Measurements from ENCODE around the gene NCK1. TPM values are rescaled to one million over a fixed set of nuclear protein-coding genes. Genes with fewer than 3 reads are reported as not detected.

Gene NCK1
- 29.3 to 38.1 TPM (median 30.8 TPM) in 3 replicates for total RNA-seq
- long read RNA-seq, transcript NCK1-201 (4 exons, 1,937 nt): major isoform, 13 of 24 reads
- long read RNA-seq, partial matches to known transcripts: 4 of 24 reads
- long read RNA-seq, other reads (novel, unspliced or antisense): 3 of 24 reads

DNA sequence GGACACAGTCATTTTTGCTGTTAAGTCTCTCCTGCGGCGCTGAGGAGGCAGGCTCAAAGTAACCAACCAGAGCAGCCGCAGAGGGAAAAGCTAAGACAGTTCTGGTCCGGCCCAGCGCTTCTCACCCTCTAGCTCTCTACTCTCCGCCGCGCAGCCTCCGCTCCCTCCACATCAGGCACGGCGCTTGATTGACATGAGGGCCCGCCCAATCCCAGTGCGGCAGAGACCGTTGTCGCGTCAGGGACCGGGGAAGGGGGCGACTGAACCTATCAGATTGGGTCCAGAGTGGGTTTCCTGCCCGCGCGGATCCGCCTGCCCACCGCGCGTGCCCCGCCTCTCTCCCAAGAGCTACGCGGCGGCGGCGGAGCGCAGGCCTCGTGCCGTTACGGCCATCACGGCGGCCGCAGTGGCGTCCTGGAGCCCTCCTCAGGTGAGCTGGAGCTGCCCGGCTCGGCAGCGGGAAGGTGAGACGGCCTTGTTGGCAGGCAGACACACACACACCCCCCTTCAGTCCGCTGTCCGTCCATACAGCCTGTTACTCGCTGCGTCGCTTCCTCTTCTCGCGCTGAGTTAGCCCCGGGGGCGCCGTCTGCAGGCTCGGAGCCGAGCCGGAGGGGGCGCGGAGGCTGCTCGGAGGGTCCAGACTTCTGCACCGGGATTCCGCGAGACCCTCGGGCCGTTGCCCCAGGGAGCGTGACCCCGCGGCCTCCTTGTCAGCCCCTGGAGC lies at the start of gene NCK1:
Gene NCK1, plus strand, starts transcription at position 319 of the 727 bp plus-strand sequence. CDS start 65,794 bp downstream, outside the sequence.
- peak within 1 kb of the TSS; percentile 90 for H3K4me3 Mint-ChIP-seq (ENCODE audit: unreplicated experiment)
- peak within 1 kb of the TSS; percentile 97 for H3K27ac Mint-ChIP-seq (ENCODE audit: unreplicated experiment)
- no peaks in the 10 kb centered on the region for H3K27me3 Mint-ChIP-seq (ENCODE audit: low read depth)
- H3K4me1 Mint-ChIP-seq (ENCODE audit: low read depth): peaks cover 33% of the 10 kb centered on the region
- no peaks in the 10 kb centered on the region for H3K36me3 Mint-ChIP-seq (ENCODE audit: low read depth)
- TF ChIP-seq, protein P1, sequence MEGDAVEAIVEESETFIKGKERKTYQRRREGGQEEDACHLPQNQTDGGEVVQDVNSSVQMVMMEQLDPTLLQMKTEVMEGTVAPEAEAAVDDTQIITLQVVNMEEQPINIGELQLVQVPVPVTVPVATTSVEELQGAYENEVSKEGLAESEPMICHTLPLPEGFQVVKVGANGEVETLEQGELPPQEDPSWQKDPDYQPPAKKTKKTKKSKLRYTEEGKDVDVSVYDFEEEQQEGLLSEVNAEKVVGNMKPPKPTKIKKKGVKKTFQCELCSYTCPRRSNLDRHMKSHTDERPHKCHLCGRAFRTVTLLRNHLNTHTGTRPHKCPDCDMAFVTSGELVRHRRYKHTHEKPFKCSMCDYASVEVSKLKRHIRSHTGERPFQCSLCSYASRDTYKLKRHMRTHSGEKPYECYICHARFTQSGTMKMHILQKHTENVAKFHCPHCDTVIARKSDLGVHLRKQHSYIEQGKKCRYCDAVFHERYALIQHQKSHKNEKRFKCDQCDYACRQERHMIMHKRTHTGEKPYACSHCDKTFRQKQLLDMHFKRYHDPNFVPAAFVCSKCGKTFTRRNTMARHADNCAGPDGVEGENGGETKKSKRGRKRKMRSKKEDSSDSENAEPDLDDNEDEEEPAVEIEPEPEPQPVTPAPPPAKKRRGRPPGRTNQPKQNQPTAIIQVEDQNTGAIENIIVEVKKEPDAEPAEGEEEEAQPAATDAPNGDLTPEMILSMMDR (IDR thresholded peaks at IDR 0.05): peak; percentile 57
- peak; percentile 99 for DNase-seq (ENCODE audit: low spot score)
- H3K9me3 Mint-ChIP-seq (ENCODE audit: low read depth): peaks cover 2% of the 10 kb centered on the region

DNA sequence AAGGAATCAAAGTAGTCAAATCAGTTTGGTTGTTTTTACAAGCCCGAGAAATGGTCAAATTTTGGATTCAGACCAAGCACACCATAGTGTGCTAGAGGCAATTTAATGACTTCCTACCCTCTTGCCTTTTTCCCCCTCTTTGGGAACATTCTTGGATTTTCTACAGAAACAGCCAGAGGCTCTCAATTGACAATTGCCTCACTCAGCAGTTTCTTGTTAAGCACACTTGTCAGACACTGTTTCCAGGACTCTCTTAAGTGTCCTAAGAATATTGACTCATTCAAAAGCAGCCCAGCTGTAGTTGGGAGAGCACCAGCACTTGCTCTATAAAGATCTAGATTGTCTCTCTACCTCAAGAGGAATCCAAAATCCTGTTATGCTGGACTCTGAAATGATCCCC lies 44.6 kb upstream of the NCK1 start:
- peaks cover 27% of the 10 kb centered on the region for H3K4me1 Mint-ChIP-seq (ENCODE audit: low read depth)
- peaks cover under 1% of the 10 kb centered on the region for H3K9me3 Mint-ChIP-seq (ENCODE audit: low read depth)
- TF ChIP-seq, protein P1 (IDR thresholded peaks at IDR 0.05): no peak
- no peak overlapping the region for H3K27ac Mint-ChIP-seq (ENCODE audit: unreplicated experiment)
- H3K4me3 Mint-ChIP-seq (ENCODE audit: unreplicated experiment): no peak overlapping the region
- no peak for DNase-seq (ENCODE audit: low spot score)
- H3K27me3 Mint-ChIP-seq (ENCODE audit: low read depth): no peaks in the 10 kb centered on the region
- H3K36me3 Mint-ChIP-seq (ENCODE audit: low read depth): no peaks in the 10 kb centered on the region

DNA sequence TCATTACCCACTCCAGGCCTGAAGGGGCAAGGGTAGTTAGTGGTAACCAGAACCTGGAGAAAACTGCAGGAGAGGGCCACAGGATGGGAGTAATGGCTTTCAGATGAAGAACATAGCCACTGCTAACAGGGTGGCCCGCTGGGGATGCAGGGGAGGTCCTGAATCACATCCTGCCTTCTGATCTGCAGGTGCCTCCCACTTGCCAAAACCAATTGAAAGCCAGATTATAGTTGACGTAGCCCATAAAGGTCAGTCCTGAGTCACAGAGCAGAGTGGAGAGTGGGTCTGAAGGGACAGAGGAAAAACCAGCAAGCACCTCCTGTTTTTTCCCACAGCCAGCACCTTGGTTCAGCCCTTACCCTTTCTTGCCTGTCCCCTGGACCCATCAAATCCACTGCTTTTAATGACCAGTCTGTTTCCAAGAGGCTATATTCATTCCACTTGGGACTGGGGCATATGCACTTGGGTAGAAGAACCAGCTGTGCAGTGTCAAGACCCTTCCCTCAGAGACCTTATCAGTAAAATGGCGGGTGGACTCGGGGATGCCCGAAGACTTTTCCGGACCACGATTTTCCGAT lies 43.7 kb upstream of the NCK1 start:
- TF ChIP-seq, protein P1 (IDR thresholded peaks at IDR 0.05): no peak
- no peak for DNase-seq (ENCODE audit: low spot score)
- H3K4me3 Mint-ChIP-seq (ENCODE audit: unreplicated experiment): peak overlapping the region; percentile 94
- peaks cover 8% of the 10 kb centered on the region for H3K9me3 Mint-ChIP-seq (ENCODE audit: low read depth)
- H3K27ac Mint-ChIP-seq (ENCODE audit: unreplicated experiment): peak overlapping the region; percentile 77
- H3K36me3 Mint-ChIP-seq (ENCODE audit: low read depth): no peaks in the 10 kb centered on the region
- peaks cover 27% of the 10 kb centered on the region for H3K4me1 Mint-ChIP-seq (ENCODE audit: low read depth)
- no peaks in the 10 kb centered on the region for H3K27me3 Mint-ChIP-seq (ENCODE audit: low read depth)

DNA sequence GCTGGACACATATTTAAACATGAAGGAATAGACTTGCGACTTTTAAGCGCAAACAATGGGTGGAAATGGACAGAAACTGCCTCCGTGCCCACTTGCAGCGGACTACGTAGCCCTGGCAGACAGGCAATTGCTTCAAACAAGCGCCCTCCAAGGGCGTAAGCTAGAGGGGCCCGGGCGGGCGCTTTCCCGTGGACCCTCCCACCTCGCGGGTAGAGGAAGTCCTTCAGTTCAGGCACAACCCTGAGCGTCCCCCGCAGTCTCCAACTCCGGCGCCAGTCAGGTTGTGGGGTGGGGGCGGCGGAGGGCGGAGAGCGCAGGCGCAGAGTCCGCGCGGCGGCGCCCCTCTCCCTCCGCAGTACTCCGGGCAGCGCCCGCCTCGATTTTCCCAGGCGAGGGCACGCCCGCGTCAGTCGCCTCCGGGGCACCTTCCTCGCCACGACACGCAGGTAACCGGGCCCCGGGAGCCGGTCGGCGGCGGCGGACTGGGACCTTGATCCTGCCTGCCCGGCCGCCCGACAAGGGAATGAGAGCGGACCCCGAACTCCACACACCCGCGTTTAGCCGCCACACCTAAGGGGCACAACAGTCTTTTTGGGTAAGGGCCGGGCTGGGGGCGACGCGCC lies 43.1 kb upstream of the NCK1 start, which contains the start of gene SLC35G2:
Gene SLC35G2, plus strand, starts transcription at position 358 of the 623 bp plus-strand sequence. CDS start 35,335 bp downstream, outside the sequence.
- TF ChIP-seq, protein P1 (IDR thresholded peaks at IDR 0.05): peak; percentile 26
- DNase-seq (ENCODE audit: low spot score): no peak
- Mint-ChIP-seq H3K36me3 (ENCODE audit: low read depth) (peaks cover 1% of the 10 kb centered on the region), H3K27me3 (ENCODE audit: low read depth) (no peaks in the 10 kb centered on the region), H3K27ac (ENCODE audit: unreplicated experiment) (peak within 1 kb of the TSS; percentile 92), H3K9me3 (ENCODE audit: low read depth) (peaks cover 10% of the 10 kb centered on the region), H3K4me3 (ENCODE audit: unreplicated experiment) (peak within 1 kb of the TSS; percentile 94), H3K4me1 (ENCODE audit: low read depth) (peaks cover 27% of the 10 kb centered on the region)

DNA sequence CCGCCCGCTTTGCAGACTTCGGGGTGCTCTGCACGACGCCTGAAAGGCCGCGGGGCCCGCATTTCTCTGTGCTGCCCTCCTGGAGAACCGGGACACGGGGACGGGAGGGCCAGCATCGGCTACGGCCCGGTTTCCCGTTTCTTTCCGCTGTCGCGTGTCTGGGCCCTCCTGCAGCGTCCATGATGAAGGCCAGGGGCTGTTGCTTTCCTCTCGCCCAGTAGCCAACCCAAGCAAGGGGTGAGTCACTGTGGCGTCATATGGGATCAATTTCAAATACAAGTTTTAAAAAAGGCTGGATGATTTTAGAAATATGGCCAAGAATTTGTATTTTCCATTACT lies 42.6 kb upstream of the NCK1 start:
- TF ChIP-seq, protein P1 (IDR thresholded peaks at IDR 0.05): no peak
- Mint-ChIP-seq H3K4me1 (ENCODE audit: low read depth) (peaks cover 27% of the 10 kb centered on the region), H3K36me3 (ENCODE audit: low read depth) (peaks cover 4% of the 10 kb centered on the region), H3K27me3 (ENCODE audit: low read depth) (no peaks in the 10 kb centered on the region), H3K9me3 (ENCODE audit: low read depth) (peaks cover 15% of the 10 kb centered on the region), H3K4me3 (ENCODE audit: unreplicated experiment) (peak overlapping the region; percentile 94), H3K27ac (ENCODE audit: unreplicated experiment) (peak overlapping the region; percentile 92)
- no peak for DNase-seq (ENCODE audit: low spot score)

Measured in chondrocyte (in vitro differentiated cells).